Measurements from ENCODE around the gene PRRG3.
"Not testable (repeated sequence)": the region's sequence is repeated elsewhere in the genome, so short reads cannot be mapped to it uniquely, and the experiment has no call there.

The PRRG3 gene

DNA sequence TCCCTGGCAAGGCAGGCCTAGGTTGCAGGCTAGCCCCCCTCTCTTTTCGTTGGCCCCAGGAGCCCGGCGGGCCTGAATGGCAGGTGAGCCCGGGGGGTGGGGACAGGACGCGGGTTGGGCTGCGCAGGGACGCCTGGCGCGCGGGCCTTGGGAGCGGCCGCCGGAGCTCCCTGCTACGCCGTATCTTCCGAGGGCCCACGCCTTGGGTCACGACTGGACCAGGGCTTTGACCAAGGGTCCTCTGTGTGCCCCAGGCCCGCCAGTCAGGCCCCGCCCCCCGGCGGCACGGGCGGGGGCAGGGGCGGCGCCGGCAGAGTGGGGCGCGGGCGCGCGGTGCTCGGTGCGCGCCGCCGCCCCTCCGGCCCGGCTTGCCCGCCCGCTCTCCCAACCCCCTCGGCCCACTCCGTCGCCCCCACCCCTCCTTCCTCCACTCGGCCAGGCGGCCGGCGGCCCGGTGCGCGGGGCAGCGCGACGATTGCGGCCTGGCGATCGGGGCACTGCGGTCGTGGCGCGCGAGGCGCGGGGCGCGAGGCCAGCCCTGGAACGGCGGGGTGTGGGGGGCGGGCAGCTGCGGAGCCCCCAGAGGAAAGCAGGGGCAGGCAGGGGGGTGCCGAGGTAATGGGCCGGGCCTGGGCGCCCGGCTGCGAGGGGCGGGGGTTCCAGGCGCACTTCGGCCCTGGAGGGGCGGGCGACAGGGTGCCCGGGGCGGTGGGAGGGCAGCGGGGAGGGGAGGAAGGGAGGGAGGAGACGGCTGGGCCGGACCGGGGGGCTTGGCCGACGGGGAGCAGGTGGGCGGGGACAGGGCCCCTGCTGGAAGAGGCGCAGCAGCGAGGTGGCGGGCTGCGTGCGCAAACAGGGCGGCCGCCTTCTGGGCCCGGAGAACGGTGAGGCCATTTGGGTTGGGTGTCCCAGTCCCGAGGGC, at the start of gene PRRG3:
TSS of gene PRRG3 (plus strand) at position 798 of the 922 bp plus-strand sequence. CDS start 3,357 bp downstream, outside the sequence.
- no peak for DNase-seq

DNA sequence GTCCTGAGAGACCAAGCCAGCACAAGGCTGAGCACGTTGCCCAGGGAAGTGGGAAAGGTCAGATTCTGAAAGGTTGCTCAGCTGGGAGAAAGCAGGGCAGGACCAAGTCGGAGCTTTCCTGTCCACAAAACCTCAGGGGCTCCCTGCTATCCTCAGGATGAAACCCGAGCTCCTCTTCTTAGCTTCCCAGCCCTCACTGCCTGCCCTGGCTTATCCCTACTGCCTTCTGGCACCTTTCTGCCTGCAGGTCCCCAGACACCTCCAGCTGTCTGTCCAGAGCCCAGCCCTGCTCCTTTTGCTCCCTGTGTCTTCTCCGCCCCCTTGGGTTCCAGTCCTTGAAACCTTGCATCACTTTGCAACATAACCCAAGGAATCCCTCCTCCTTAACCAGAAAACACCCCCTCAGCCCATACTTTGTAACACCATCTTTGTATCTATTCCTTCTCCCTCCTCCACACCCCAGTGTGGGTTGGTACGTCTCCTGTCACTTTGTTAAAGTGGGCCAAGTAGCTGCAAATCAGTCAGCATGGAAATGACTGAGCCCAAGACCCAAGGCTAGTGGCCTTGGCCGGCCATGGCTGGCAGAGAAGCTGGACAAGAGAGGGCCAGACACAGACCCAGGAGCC, 20.0 kb upstream of the PRRG3 start:
- DNase-seq: no peak

- DNase-seq: no peak
Observed at GRCh38 chrX:151676196-151676595, 19.1 kb upstream of the PRRG3 start.

- DNase-seq: no peak
Observed at GRCh38 chrX:151679798-151680402, 15.4 kb upstream of the PRRG3 start.

DNA sequence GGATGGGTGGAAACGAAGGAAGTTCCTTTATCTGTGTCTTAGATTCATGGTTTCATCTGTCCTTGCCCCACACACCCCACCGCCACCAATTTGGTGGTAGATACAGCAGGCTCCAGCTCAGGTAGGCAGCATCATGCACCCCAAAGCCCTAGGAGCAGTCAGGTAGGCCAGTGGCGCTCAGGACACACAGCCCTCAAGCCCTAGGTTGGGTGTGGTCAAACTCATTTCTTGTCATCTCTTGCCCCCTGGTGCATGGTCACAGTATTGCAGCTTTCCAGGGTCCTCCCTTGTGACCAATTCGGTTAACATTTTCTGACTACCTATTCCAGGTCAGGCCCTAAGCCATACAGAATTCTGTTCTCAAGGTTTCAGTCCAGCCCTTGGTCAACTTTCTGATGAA, 14.5 kb upstream of the PRRG3 start:
- DNase-seq: peak; percentile 61

DNA sequence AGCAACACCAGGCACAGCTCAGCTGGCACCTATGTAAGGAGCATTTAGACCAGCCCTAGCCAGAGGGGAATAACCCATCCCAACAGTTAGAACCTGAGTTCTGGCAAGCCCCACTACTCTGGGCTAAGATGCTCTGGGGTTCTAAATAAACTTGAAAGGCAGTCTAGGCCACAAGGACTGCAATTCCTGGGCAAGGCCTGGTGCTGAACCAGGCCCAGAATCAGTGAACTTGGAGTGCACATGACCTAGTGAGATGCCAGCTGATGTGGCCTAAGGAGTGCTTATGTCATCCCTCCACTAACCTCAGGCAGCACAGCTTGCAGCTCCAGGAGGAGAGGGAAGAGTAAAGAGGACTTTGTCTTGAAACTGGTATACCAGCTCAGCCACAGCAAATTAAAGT, 7.6 kb upstream of the PRRG3 start:
- DNase-seq: no peak

DNA sequence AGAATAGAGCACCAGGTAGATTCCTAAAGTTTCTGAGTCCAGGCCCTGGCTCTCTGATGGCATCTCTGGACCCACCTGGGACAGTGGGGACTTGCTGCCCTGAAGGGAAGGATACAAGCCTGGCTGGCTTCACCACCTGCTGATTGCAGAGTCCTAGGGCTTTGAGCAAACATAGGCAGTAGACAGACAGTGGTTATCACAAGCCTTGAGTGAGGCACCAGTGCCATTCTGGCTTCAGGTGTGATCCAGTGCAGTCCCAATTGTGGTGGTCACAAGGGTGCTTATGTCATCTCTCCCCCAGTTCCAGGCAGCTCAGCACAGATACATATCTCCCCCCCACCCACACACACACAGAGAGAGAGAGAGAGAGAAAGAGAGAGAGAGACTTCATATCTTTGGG, 6.6 kb upstream of the PRRG3 start:
- no peak for DNase-seq

DNA sequence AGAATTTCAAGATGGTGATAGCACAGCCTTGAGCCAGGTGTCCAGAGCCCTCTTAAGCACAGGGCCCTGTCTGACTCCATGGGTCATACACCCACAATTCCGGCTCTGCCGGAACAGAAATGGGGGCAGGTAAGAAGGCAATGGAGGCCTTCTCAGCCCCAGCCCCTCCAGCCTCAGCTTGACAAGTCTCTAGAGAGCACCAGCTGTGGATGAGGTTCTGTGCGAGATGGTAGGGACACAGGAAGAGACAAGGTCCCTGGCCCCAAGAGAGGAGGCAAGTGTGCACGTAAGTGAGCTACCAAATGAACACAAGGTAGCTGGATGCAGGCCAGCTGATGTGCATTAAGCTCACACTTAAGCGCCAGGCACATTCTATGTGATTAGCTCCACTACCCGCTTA, 2.4 kb upstream of the PRRG3 start:
- no peak for DNase-seq

DNA sequence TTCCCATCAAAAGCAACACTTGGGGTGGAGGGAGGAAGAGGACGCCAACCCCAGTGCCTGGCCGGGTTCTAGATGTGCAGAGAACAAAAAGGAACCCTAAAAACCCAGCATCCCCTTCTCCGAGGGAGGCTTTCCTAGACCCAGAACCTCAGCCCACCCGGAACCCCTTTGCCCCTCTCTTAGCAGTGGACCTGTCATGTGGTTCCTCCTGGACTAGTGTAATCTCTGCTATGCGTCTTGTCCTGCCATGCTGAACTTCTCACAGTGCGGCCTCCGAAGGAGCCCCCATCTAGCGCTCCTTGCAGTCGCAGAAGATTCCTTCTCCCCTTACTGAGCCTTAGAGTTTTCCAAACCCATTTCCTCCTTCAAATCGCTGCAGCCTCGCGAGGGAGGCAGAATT, 1.1 kb upstream of the PRRG3 start:
- no peak for DNase-seq

DNA sequence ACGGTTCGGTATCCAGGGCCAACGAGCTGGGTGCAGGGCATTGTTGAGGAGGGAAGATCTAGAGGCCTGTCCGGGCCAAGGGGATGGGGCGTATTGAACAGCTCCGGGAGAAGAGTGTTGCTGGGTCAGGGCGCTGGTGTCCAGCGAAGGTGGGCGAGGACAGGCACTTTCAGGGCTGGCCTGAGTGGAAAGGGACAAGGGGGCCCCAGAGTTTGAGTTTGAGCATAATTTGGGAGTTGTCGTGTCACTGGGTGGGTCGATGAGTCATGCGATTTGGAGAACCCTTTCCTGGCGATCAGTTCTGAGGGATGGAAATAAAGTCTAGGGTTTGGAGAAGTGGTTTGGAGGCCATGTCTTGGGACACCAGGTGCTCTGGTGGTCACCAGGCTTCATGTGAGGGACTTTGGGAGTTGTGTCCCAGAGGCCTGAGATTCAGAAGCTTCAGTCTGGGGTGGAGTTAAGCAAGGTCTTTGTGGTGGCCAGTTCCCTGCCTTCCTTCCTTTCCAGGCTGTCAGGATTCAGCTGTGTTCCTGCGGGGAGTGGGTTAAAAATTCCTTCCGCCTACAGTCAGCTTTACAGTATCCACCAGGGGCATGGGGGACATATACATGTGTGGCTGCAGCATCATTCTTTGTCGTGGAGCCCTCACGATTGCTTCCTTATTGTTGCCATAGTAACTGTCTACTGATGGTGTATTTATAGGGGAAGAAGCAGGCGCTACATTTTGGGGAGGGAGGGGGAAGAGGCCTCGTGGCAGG, 504 bp downstream of the PRRG3 start:
- no peak for DNase-seq

GRCh38 chrX:151697082-151697481, 1.8 kb downstream of the PRRG3 start:
- DNase-seq: not testable (repeated sequence)

DNA sequence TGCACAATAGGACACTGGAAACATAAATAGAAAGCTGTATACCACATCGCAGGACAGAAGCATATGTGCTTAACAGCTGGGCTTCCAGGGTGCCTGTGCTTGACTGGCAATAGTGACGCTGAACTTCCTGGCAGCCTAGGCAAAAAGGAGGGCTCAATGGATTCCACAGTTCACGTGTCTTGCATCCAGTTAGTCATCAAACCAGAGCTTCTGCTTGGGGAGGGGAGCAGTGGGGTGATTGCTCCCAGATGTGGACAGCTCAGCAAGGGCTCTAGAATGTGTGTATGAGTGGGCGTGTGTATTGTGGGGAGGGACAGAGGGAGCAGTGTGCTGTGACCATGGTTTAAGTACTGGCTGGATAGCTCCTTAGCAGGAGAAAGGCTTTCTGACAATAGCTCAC, 2.3 kb downstream of the PRRG3 start:
- DNase-seq: no peak

DNA sequence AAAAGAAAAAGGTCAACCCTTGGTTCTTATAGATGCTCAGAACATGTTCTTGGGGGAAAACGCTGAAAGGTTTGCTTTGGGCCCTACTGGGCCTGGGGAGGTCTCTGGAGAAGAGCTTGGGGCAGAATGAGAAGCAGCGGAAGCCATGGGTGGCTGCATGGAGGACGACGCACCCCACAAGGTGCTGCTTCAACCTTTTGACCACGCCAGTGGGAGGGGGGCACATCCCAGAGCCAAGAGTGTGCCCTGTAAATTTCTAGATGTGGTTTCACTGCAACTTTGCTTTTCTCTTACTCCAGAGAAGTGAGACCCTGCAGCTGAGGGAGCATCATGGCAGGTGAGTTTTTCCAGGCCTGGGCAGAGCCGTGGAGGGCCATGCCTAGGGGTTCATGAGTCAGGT, 3.2 kb downstream of the PRRG3 start:
- DNase-seq: no peak

DNA sequence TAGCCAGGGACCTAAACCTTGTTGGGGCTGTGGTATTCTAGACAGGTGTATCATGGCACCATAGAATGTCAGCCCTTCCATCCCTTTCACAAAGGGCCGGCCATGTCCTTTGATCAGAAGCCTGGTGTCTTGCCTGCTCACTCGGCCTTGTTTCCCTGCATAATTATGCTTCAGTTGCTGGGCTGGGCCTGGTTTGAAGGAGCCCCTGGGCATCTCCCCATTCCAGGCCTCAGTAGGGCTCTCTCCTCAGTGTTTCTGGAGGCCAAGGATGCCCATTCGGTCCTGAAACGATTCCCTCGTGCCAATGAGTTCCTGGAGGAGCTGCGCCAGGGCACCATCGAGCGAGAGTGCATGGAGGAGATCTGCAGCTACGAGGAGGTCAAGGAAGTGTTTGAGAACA, 4.5 kb downstream of the PRRG3 start:
- DNase-seq: no peak

- no peak for DNase-seq
Observed at GRCh38 chrX:151700581-151700980, 5.3 kb downstream of the PRRG3 start.

- no peak for DNase-seq
Observed at GRCh38 chrX:151701071-151701470, 5.8 kb downstream of the PRRG3 start.

DNA sequence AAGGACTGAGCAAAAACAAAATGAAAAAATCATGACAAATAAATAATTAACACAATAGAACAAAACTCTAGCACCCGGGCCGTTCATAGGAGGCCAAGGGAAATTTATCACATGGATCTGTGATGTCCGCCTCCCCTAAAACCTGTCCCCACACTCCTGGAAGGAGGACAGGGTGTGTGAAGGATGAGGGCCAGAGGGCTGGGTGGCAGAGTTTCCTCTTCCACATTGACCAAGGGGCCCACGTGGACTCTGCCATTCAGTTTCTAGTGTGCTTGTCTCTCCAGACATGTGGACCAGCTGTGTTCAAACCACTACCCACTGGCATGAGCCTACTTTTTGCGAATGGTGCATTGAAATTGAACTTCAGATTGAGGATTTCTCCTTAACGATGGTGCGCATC, 6.3 kb downstream of the PRRG3 start:
- no peak for DNase-seq

GRCh38 chrX:151702026-151702714, 6.9 kb downstream of the PRRG3 start:
- no peak for DNase-seq

- no peak for DNase-seq
Observed at GRCh38 chrX:151702741-151703340, 7.6 kb downstream of the PRRG3 start.

- peak; percentile 7 for DNase-seq
Observed at GRCh38 chrX:151703487-151703886, 8.2 kb downstream of the PRRG3 start.

DNA sequence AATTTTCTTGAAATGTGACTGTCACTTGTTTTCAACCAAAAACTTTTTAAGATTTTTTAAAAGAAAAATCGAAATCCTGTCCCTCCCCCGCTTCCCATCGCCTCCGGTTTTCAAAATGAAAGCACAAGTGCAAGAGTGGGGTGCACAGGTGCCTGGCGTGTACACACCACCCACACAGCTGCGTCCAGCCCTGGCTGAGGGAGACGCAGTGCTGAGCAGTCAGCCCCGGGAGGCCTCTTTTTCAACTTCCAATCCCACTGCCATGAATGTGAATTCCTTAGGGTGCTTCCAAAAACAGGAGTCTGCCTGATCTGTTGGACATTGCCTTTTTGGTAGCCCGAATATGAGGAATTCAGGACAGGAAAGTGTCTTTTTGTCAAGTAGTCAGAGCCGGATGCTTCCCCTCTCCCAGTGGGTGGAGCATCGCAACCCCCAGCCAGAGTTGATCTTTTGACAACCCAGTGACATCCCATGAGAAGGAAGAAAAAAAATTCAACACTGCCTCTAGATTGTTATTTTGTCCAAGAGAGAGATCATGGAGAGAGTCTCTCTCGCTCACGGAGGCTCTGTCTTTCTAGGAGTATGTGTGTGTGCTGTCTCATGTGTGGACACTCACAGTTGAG, 8.9 kb downstream of the PRRG3 start:
- no peak for DNase-seq

DNA sequence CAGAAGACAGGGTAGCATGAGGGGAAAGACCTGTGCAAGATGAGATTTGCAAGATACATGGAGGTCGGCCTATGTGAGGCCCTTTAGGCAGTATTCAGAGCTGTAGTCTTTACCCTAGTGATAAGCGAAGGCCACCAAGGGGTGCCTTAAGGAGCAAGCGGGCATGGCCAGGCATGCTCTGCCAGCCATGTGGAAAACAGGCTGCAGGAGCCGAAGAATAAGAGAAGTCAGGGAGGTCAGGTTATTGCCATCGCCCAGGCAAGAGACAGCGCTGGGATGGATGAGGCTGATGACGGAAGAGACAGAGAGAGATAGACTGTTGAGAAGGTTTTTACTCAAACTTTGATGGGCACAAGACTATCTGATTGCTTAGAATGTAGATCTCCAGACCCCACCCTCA, 13.6 kb downstream of the PRRG3 start:
- no peak for DNase-seq
